Natural killer cell (primary cell): Measurements from ENCODE around the gene KCNQ2. TPM values are rescaled to one million over a fixed set of nuclear protein-coding genes. Genes with fewer than 3 reads are reported as not detected.

ENCODE experiments used
- ATAC-seq, 3 donors: fragments of 150-1000 bp in 2 of 3; fragments of 200-7000 bp in 1 of 3; cut with Tn5 transposase; 1 replicate in 1 of 3; 2 replicates in 2 of 3; pipeline ENCODE4 v1.10.0; 2021; ENCODE audit warnings: mild to moderate bottlenecking in 2 of 3, moderate library complexity in 2 of 3
- DNase-seq, 2 donors: peaks; one replicate each; pipeline versions ENCODE4 v3.0.0 to v3.0.0-alpha.2; 2013 to 2021; ENCODE audit warnings: mixed read lengths in 1 of 2
- H3K27ac ChIP-seq: one replicate; pipeline ENCODE4 v1.5.1; 2013; ENCODE audit warnings: mild to moderate bottlenecking, low read length
- H3K27me3 ChIP-seq: one replicate; pipeline ENCODE4 v1.6.1; 2013; ENCODE audit warnings: low read length; ENCODE audit not compliant: control insufficient read depth, insufficient read depth
- H3K36me3 ChIP-seq: one replicate; pipeline ENCODE4 v1.6.1; 2013; ENCODE audit warnings: low read length; ENCODE audit not compliant: control insufficient read depth, insufficient read depth
- H3K4me1 ChIP-seq: one replicate; pipeline ENCODE4 v1.6.1; 2013; ENCODE audit warnings: low read length; ENCODE audit not compliant: control insufficient read depth, insufficient read depth
- H3K4me3 ChIP-seq: one replicate; pipeline ENCODE4 v1.5.1; 2013; ENCODE audit warnings: low read length
- H3K9me3 ChIP-seq: one replicate; pipeline ENCODE4 v1.6.1; 2013; ENCODE audit warnings: low read length; ENCODE audit not compliant: control insufficient read depth, insufficient read depth
- H3K27ac Mint-ChIP-seq, 2 donors: one replicate each; pipeline ENCODE4 v1.8.0; 2022; ENCODE audit warnings: mild to moderate bottlenecking in 2 of 2, mixed read lengths in 2 of 2, moderate library complexity in 1 of 2
- H3K27me3 Mint-ChIP-seq, 2 donors: one replicate each; pipeline ENCODE4 v1.8.0; 2022; ENCODE audit warnings: low read depth in 2 of 2, mixed read lengths in 2 of 2
- H3K36me3 Mint-ChIP-seq: one replicate; pipeline ENCODE4 v1.8.0; 2022; ENCODE audit warnings: mixed read lengths
- H3K4me1 Mint-ChIP-seq, 2 donors: one replicate each; pipeline ENCODE4 v1.8.0; 2022; ENCODE audit warnings: mixed read lengths in 2 of 2
- H3K4me3 Mint-ChIP-seq: one replicate; pipeline ENCODE4 v1.8.0; 2022; ENCODE audit warnings: mild to moderate bottlenecking, moderate library complexity, mixed read lengths
- H3K9me3 Mint-ChIP-seq, 2 donors: one replicate each; pipeline ENCODE4 v1.8.0; 2022; ENCODE audit warnings: mixed read lengths in 2 of 2
- CTCF ChIP-seq: fragments of 200-600 bp; IDR thresholded peaks from one replicate; pipeline ENCODE4 v1.8.0; 2022; ENCODE audit warnings: antibody characterized with exemption
- WGBS: methylation state at CpG from one replicate; pipeline ENCODE4 v1.1.7; 2013; ENCODE audit warnings: missing lambda C conversion rate; ENCODE audit not compliant: insufficient coverage; 5-methylcytosine and 5-hydroxymethylcytosine counted together
- intact Hi-C: fragments of 100-400 bp; cut with micrococcal nuclease; formaldehyde crosslinking; loops from one replicate; pipeline ENCODE4 v1.14.2; 2022
- total RNA-seq, 4 donors: library from RNA; stranded (reverse); fragments of 120-200 nt in 1 of 4; gene quantifications; one replicate each; pipeline versions ENCODE4 v1.2.3 to v1.2.4, GENCODE V29; 2013 to 2022

Gene KCNQ2
- total RNA-seq, 3 donors from 2014 or later (not counting 1 experiment from before 2014, with no cell fraction given), result not detected

GRCh38 chr20:63413323-63413722 lies 59.1 kb downstream of the KCNQ2 start:
- no peak overlapping the region for H3K4me3 Mint-ChIP-seq
- no peak for TF ChIP-seq CTCF
- DNase-seq (no peak), ATAC-seq (no peak)
- no peak overlapping the region for H3K4me3 ChIP-seq
- H3K27ac Mint-ChIP-seq, result no peak overlapping the region
- no peaks in the 10 kb centered on the region for H3K36me3 Mint-ChIP-seq
- no peaks in the 10 kb centered on the region for H3K9me3 ChIP-seq
- 87% methylated on average over 18 of the region's 18 CpGs for WGBS
- no peaks in the 10 kb centered on the region for H3K36me3 ChIP-seq
- intact Hi-C loops, result no loop called here
- H3K4me1 ChIP-seq, result no peaks in the 10 kb centered on the region
- no peaks in the 10 kb centered on the region for H3K27me3 ChIP-seq
- H3K9me3 Mint-ChIP-seq, result no peaks in the 10 kb centered on the region
- H3K27me3 Mint-ChIP-seq, result peaks cover 0 to 3% of the 10 kb centered on the region in 2 donors
- H3K27ac ChIP-seq, result no peak overlapping the region
- H3K4me1 Mint-ChIP-seq, result no peaks in the 10 kb centered on the region

DNA sequence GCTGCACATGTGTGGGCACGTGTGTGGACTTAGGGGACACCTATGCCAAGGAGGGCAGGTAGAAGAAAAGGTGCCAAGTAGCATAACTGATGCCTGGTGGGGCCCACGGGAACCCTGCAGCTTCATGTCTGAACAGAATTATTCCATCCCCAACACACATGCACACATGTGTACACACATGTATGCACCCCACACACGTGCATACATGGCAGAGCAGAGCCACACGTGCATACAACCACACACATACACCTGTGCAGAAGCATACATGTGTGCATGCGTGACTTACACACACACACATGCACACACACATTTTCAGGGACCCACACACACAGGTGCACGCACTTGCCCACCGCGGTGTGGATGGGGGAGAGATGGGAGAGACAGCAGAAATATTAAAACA lies 59.6 kb downstream of the KCNQ2 start:
- no peak overlapping the region for H3K27ac Mint-ChIP-seq
- H3K4me1 Mint-ChIP-seq, result no peaks in the 10 kb centered on the region
- no peaks in the 10 kb centered on the region for H3K9me3 Mint-ChIP-seq
- DNase-seq (no peak), ATAC-seq (no peak)
- Histone ChIP-seq H3K4me1 (no peaks in the 10 kb centered on the region), H3K27me3 (no peaks in the 10 kb centered on the region), H3K4me3 (no peak overlapping the region), H3K27ac (no peak overlapping the region), H3K36me3 (no peaks in the 10 kb centered on the region), H3K9me3 (no peaks in the 10 kb centered on the region)
- H3K36me3 Mint-ChIP-seq, result no peaks in the 10 kb centered on the region
- no peak for TF ChIP-seq CTCF
- 83% methylated on average over 5 of the region's 8 CpGs for WGBS
- peaks cover 0 to 3% of the 10 kb centered on the region in 2 donors for H3K27me3 Mint-ChIP-seq
- intact Hi-C loops, result no loop called here
- no peak overlapping the region for H3K4me3 Mint-ChIP-seq

GRCh38 chr20:63411898-63412631 lies 60.4 kb downstream of the KCNQ2 start:
- no peak overlapping the region for H3K4me3 Mint-ChIP-seq

More at GRCh38 chr20:63411898-63412631, 60.4 kb downstream of the KCNQ2 start:
- Mint-ChIP-seq H3K27me3 (peaks cover 0 to 3% of the 10 kb centered on the region in 2 donors), H3K9me3 (no peaks in the 10 kb centered on the region), H3K36me3 (no peaks in the 10 kb centered on the region), H3K27ac (no peak overlapping the region), H3K4me1 (no peaks in the 10 kb centered on the region)
- no peaks in the 10 kb centered on the region for H3K9me3 ChIP-seq
- no peak for TF ChIP-seq CTCF
- no peaks in the 10 kb centered on the region for H3K36me3 ChIP-seq
- H3K27me3 ChIP-seq, result no peaks in the 10 kb centered on the region
- 70% methylated on average over 39 of the region's 39 CpGs for WGBS
- intact Hi-C loops, result no loop called here
- H3K4me3 ChIP-seq, result no peak overlapping the region
- ATAC-seq, result no peak
- no peak for DNase-seq
- H3K4me1 ChIP-seq, result no peaks in the 10 kb centered on the region
- no peak overlapping the region for H3K27ac ChIP-seq
